DND-41 (cell line): ENCODE results near the gene SUPT20HL2.

ENCODE experiments used
- EZH2 ChIP-seq: IDR thresholded peaks from 3 replicates; pipeline ENCODE4 v1.6.1; 2012; ENCODE audit warnings: borderline replicate concordance, low read depth, mild to moderate bottlenecking, moderate library complexity, low read length, inconsistent platforms; ENCODE audit not compliant: severe bottlenecking
- TF ChIP-seq, protein P1 (sequence below): IDR thresholded peaks from 2 replicates; pipeline ENCODE4 v1.5.1; 2012; ENCODE audit warnings: borderline replicate concordance, low read length, moderate library complexity, mild to moderate bottlenecking; ENCODE audit not compliant: poor library complexity, severe bottlenecking; ENCODE audit errors: extremely low read depth

DNA sequence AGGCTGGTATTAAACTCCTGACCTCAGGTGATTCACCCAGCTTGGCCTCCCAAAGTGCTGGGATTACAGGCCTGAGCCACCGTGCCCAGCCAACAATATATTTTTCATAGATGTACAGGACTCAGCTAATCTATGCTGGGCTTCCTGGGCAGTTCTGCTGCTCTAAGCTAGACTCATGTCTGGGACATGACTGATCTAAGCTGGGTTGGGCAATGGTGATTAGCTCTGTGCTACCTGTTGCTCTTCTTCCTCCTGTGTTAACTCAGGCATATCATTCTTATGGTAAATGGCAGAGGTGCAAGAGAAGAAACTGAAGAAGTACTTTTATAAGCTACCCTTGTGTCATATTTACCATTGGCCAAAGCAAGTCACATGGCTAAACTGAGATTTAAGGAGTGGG is 11.4 kb upstream of the SUPT20HL2 start:
- TF ChIP-seq, protein P1, sequence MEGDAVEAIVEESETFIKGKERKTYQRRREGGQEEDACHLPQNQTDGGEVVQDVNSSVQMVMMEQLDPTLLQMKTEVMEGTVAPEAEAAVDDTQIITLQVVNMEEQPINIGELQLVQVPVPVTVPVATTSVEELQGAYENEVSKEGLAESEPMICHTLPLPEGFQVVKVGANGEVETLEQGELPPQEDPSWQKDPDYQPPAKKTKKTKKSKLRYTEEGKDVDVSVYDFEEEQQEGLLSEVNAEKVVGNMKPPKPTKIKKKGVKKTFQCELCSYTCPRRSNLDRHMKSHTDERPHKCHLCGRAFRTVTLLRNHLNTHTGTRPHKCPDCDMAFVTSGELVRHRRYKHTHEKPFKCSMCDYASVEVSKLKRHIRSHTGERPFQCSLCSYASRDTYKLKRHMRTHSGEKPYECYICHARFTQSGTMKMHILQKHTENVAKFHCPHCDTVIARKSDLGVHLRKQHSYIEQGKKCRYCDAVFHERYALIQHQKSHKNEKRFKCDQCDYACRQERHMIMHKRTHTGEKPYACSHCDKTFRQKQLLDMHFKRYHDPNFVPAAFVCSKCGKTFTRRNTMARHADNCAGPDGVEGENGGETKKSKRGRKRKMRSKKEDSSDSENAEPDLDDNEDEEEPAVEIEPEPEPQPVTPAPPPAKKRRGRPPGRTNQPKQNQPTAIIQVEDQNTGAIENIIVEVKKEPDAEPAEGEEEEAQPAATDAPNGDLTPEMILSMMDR, result no peak
- TF ChIP-seq EZH2, result no peak
